Lower leg skin (tissue), 4 donors: Measurements from ENCODE around the gene AGBL1. TPM values are rescaled to one million over a fixed set of nuclear protein-coding genes. Genes with fewer than 3 reads are reported as not detected.

Experiments
- DNase-seq, 2 donors: peaks; one replicate each; pipeline ENCODE4 v3.0.0-alpha.2; 2019; ENCODE audit warnings: low spot score in 2 of 2
- H3K4me3 ChIP-seq: fragments of 200-600 bp; sonication (generic); 2 replicates; pipeline ENCODE4 v1.5.1; 2017; ENCODE audit warnings: mild to moderate bottlenecking, low read depth; ENCODE audit not compliant: poor library complexity, severe bottlenecking
- POLR2A ChIP-seq, 2 donors: fragments of 450-650 bp; IDR thresholded peaks; one replicate each; pipeline ENCODE4 v1.6.1; 2016 to 2017; ENCODE audit warnings: antibody characterized with exemption in 2 of 2, mild to moderate bottlenecking in 1 of 2, moderate library complexity in 1 of 2
- WGBS, 2 donors: methylation state at CpG; one replicate each; pipeline ENCODE4 v1.1.5; 2018; 5-methylcytosine and 5-hydroxymethylcytosine counted together
- intact Hi-C: fragments of 100-400 bp; cut with DNase I; formaldehyde crosslinking; loops from one replicate; pipeline ENCODE4 v1.15.0; 2023; ENCODE audit warnings: low total_unique reads
- total RNA-seq, 4 donors: library from RNA; depleted of rRNA; stranded (reverse); fragments of >200 nt; gene quantifications; one replicate each; pipeline ENCODE4 v1.1.0, GENCODE V29; 2016
- TF ChIP-seq, protein P1 (sequence below), 3 donors: fragments of 450-650 bp; IDR thresholded peaks; one replicate each; pipeline ENCODE4 v1.5.1; 2016; ENCODE audit warnings: antibody characterized with exemption in 3 of 3, mild to moderate bottlenecking in 3 of 3, moderate library complexity in 2 of 3

Gene AGBL1
- total RNA-seq, 4 donors from 2014 or later: 0.13 to 0.91 TPM; not detected in 2

DNA sequence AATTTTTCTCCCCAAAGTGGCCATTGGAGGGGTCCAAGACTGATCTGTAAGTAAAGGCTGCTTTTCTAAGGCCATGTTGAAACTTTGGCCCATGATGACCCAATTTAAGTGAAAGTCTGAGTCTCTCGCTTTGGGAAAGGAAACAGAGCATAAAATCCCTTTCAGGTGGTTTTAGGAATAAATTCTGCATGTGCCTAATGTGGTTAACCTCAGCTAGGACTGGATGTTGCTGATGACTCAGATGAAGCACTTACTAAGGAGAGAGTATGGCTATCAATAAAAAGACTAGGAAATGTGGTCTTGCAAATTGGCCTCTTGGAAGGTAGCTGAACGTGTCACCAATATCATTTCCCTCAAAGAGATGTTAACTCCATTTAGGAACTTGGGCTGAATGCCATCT lies 458.5 kb downstream of the AGBL1 start:
- H3K4me3 ChIP-seq: no peak overlapping the region
- no peak for DNase-seq
- TF ChIP-seq, protein P1, sequence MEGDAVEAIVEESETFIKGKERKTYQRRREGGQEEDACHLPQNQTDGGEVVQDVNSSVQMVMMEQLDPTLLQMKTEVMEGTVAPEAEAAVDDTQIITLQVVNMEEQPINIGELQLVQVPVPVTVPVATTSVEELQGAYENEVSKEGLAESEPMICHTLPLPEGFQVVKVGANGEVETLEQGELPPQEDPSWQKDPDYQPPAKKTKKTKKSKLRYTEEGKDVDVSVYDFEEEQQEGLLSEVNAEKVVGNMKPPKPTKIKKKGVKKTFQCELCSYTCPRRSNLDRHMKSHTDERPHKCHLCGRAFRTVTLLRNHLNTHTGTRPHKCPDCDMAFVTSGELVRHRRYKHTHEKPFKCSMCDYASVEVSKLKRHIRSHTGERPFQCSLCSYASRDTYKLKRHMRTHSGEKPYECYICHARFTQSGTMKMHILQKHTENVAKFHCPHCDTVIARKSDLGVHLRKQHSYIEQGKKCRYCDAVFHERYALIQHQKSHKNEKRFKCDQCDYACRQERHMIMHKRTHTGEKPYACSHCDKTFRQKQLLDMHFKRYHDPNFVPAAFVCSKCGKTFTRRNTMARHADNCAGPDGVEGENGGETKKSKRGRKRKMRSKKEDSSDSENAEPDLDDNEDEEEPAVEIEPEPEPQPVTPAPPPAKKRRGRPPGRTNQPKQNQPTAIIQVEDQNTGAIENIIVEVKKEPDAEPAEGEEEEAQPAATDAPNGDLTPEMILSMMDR (IDR thresholded peaks at IDR 0.05): no peak
- no peak for TF ChIP-seq POLR2A (IDR thresholded peaks at IDR 0.05)
- intact Hi-C loops: no loop called here
- 71 to 77% methylated on average over 2 of the region's 2 CpGs for WGBS, 2 donors

DNA sequence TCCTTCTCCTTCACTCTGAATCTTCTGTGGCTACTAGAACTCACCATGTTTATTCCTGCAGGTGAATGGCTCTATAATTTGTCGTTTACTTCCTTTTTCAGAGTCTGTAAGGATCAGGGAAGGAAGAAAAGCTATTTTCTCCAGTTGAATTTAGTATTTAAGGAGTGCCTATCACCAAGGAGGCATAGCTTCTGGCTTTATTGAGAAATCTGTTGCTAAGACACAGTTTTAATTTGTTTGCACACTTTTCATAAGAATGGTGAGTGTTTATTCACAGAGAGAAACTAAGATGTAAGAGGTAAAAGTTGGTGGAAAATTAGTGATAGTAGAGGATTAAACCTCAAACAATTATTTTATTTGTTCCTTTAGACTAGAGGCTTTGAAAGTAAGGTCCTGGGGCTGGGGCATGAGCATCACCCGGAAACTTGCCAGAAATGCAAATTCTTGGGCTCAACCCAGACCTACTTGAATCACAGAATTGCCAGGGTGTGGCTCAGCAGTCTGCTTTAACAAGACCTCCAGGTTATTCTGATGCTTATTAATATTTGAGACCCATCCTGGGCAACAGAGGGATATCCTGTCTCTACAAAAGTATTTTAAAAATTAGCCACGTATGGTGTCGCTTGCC lies 461.3 kb downstream of the AGBL1 start:
- 68 to 76% methylated on average over 4 of the region's 4 CpGs for WGBS, 2 donors
- intact Hi-C loops: no loop called here
- DNase-seq: no peak

DNA sequence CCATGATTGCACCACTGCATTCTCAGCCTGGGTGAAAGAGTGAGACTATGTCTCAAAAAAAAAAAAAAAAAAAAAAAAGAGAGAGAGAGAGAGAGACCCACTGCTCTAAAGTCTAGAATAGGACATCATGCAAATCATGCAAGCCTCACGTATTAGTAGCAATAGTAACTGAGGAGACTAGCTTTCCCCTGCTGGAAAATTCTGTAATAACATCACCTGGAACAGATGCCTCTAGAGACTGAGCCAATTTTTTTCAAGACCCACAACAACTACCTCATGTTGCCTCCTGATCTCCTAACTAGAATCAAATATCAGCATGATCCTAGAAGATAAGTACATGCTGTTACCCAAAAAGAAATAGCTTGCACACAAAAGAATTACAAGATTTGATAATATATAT lies 461.9 kb downstream of the AGBL1 start:
- no peak for DNase-seq
- 55 to 65% methylated on average over 1 of the region's 1 CpG for WGBS, 2 donors
- intact Hi-C loops: no loop called here
- H3K4me3 ChIP-seq: no peak overlapping the region
- no peak for TF ChIP-seq POLR2A (IDR thresholded peaks at IDR 0.05)
- TF ChIP-seq, protein P1 (IDR thresholded peaks at IDR 0.05): no peak

More for the DNA sequence above, 461.3 kb downstream of the AGBL1 start:
- TF ChIP-seq, protein P1 (IDR thresholded peaks at IDR 0.05): no peak
- no peak for TF ChIP-seq POLR2A (IDR thresholded peaks at IDR 0.05)
- no peak overlapping the region for H3K4me3 ChIP-seq

DNA sequence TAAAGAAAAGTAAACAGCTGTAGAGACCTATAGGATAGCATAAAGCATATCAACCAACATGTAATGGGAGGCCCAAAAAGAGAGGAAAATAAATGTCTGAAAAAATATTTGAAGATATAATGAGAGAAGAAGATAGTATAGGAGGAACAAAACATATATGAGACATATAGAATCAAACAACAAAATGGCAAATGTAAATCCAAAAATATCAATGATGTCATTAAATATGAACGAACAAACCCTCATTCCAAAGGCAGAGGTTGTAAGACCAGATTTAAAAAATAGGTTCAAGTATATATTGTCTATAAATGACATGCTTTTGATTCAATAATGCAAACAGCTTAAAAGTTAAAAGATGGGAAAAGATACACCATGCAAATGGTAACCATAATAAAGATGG lies 470.4 kb downstream of the AGBL1 start:
- TF ChIP-seq POLR2A (IDR thresholded peaks at IDR 0.05): no peak
- TF ChIP-seq, protein P1 (IDR thresholded peaks at IDR 0.05): no peak
- 56 to 78% methylated on average over 1 of the region's 1 CpG for WGBS, 2 donors
- intact Hi-C loops: no loop called here
- DNase-seq: no peak
- H3K4me3 ChIP-seq: no peak overlapping the region

DNA sequence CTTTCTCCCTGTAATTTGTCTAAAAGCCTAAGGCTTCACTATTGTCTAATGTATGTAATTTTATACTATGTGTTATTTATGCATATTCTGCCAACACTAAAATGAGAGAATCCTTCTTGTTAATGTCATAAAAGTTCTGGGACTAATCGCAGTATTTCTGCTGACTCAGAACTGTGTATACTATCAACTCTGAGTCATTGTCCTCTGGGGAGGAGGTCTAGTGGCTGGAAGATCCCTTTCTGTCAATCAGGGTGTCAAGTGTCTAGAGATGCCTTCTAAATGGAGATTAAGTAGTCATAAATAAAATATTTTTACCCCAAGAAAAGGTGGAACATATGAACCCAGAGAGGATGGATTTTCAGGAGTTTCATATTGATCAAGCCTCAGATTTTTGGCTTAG lies 473.4 kb downstream of the AGBL1 start:
- TF ChIP-seq, protein P1 (IDR thresholded peaks at IDR 0.05): no peak
- no peak for TF ChIP-seq POLR2A (IDR thresholded peaks at IDR 0.05)
- DNase-seq: no peak
- 46 to 59% methylated on average over 1 of the region's 1 CpG for WGBS, 2 donors
- intact Hi-C loops: no loop called here
- no peak overlapping the region for H3K4me3 ChIP-seq

DNA sequence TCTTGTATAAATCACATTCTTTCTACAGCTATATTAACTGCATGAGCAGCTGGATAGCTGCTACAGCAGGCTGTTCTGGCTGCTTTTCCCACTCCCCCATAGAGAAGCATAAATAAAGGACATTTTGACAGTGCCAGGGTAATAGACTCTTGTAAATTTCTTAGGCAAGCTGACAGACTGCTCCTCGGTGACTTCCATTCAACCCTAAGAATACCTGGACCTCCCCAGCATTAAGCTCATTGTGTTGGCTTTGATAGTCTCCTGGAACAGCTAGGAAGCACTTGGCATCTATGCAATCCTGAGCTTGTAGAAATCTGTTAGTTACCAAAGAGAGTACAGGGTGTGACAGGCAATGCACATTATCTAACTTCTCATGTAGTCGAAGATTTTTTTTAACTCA lies 475.4 kb downstream of the AGBL1 start:
- no peak for DNase-seq
- no peak for TF ChIP-seq POLR2A (IDR thresholded peaks at IDR 0.05)
- TF ChIP-seq, protein P1 (IDR thresholded peaks at IDR 0.05): no peak
- H3K4me3 ChIP-seq: no peak overlapping the region
- intact Hi-C loops: no loop called here
- WGBS, 2 donors: 28 to 37% methylated on average over 2 of the region's 2 CpGs
